HG02610 (cell line): ENCODE results near the gene CAPN11.
"Not testable (repeated sequence)": the region's sequence is repeated elsewhere in the genome, so short reads cannot be mapped to it uniquely, and the experiment has no call there.

Source experiments
- ATAC-seq: cut with Tn5 transposase; IDR thresholded peaks from one replicate; pipeline ENCODE4 v1.9.1; 2021; ENCODE audit warnings: mild to moderate bottlenecking, moderate library complexity; ENCODE audit not compliant: unreplicated experiment

The CAPN11 gene

GRCh38 chr6:44225579-44226325 lies 67.1 kb downstream of the CAPN11 start:
- ATAC-seq: no peak

GRCh38 chr6:44226368-44227147 lies 67.9 kb downstream of the CAPN11 start:
- ATAC-seq: no peak

GRCh38 chr6:44227148-44227793 lies 68.7 kb downstream of the CAPN11 start:
- ATAC-seq: no peak

- ATAC-seq: no peak
These were observed 69.4 kb downstream of the CAPN11 start for GRCh38 chr6:44228031-44228430.

GRCh38 chr6:44228433-44228832 lies 69.8 kb downstream of the CAPN11 start:
- no peak for ATAC-seq

GRCh38 chr6:44228836-44229235 lies 70.2 kb downstream of the CAPN11 start:
- no peak for ATAC-seq

- ATAC-seq: no peak
These were observed 70.9 kb downstream of the CAPN11 start for GRCh38 chr6:44229376-44230033.

- no peak for ATAC-seq
These were observed 71.5 kb downstream of the CAPN11 start for GRCh38 chr6:44230034-44230675.

GRCh38 chr6:44231426-44231825 lies 72.8 kb downstream of the CAPN11 start:
- ATAC-seq: not testable (repeated sequence)

GRCh38 chr6:44232676-44233566 lies 74.3 kb downstream of the CAPN11 start:
- ATAC-seq: no peak

GRCh38 chr6:44233567-44234100 lies 75.0 kb downstream of the CAPN11 start:
- ATAC-seq: no peak
